ENCODE results near the gene ZP3. TPM values are rescaled to one million over a fixed set of nuclear protein-coding genes. Genes with fewer than 3 reads are reported as not detected.
"Not testable (repeated sequence)": the region's sequence is repeated elsewhere in the genome, so short reads cannot be mapped to it uniquely, and the experiment has no call there.

ZP3 gene
- total and polyA plus RNA-seq, 10 of the 15 experiments (the other 5 are each of a cell fraction or from before 2014, with no cell fraction given) = 0.39 to 5.1 (median 2.5) TPM

DNA sequence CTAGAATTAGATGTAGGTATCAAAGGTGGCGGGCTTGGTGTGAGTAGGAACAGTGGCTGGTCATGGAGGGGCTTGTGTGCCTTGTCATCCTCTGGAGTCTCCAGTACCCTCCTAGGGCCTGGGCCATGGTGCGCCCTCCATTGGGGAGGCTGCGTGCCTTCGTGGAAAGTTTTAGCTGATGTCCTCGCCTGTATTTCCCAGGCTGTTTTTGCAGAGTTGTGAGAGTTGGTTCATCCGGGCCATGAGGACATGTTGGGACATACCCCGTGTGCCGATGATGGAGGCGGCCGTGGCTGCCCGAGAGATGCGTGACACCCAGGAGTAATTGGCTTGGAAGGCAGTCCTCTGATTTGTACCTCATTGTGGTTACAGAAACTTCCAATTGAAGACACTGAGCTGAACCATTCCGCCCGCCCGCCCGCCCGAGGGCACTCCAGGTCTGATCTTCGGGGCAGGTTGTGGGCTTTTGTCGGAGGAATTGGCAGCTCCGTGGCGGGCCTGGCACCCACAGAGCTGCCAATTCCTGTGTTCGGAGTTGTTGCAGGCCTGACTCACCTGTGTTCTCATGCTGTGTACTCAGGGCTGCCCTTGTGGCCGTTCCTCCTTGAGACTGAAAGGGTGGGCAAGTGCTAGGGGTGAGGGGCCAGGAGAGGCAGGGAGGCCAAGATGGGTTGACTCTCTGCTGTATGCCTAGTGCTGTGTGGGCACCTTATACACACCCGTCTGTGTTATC, 52.2 kb downstream of the ZP3 start:
- H3K27ac ChIP-seq (ENCODE audit: control insufficient read depth, insufficient read depth); SMC1A ChIA-PET (ENCODE audit: uncharacterized antibody, unreplicated experiment); H3K9ac ChIP-seq (ENCODE audit: control insufficient read depth, insufficient read depth, low read length); ATAC-seq; H3K4me3 ChIP-seq; H3K27me3 ChIP-seq (replicated peaks in 1 of 2; ENCODE audit: control insufficient read depth in 2 of 2, insufficient read depth in 2 of 2, low read length in 1 of 2); intact Hi-C loops (cut with micrococcal nuclease; ENCODE audit: unreplicated experiment); H3K4me1 ChIP-seq (ENCODE audit: control insufficient read depth, insufficient read depth, low read length); H2AFZ ChIP-seq (ENCODE audit: control insufficient read depth, low read depth, low read length); in situ Hi-C loops (cut with MboI); RAD21 ChIA-PET (ENCODE audit: unreplicated experiment); H3K9me3 ChIP-seq (replicated peaks; ENCODE audit: control insufficient read depth, insufficient read depth, low read length); H3K4me2 ChIP-seq (ENCODE audit: control insufficient read depth, insufficient read depth); H3K79me2 ChIP-seq (ENCODE audit: control insufficient read depth, insufficient read depth, low read length); BruUV-seq (replicated peaks); POLR2A ChIA-PET; H3K36me3 ChIP-seq (ENCODE audit: control insufficient read depth in 2 of 2, insufficient read depth in 2 of 2, low read length in 1 of 2); FAIRE-seq; CTCF ChIA-PET; DNase-seq (ENCODE audit: low read depth, low spot score); H4K20me1 ChIP-seq (ENCODE audit: control insufficient read depth, insufficient read depth): not testable (repeated sequence)
- 97% methylated on average over 20 of the region's 24 CpGs for WGBS (ENCODE audit: insufficient coverage, insufficient replicate concordance, low lambda C conversion rate, missing lambda C conversion rate)

DNA sequence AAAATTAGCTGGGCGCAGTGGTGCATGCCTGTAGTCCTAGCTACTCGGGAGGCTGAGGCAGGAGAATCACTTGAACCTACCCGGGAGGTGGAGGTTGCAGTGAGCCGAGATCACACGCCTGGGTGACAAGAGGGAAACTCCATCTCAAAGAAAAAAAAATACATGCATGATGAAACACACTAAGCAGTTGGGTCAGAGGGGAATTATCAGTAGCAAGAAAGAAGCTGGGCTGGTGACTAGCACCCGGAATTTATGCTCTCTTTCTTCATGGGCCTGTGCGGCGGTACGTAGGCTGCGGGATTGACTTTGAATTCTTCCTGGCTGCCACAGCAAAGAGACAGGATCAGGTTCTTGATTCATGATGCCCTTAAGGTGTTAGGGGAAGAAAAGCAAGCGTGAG, 54.9 kb downstream of the ZP3 start:
- ATAC-seq = peak; percentile 83
- CTCF ChIA-PET; FAIRE-seq; H3K4me3 ChIP-seq; intact Hi-C loops (cut with micrococcal nuclease; ENCODE audit: unreplicated experiment); H4K20me1 ChIP-seq (ENCODE audit: control insufficient read depth, insufficient read depth); DNase-seq (ENCODE audit: low read depth, low spot score); H3K36me3 ChIP-seq (ENCODE audit: control insufficient read depth in 2 of 2, insufficient read depth in 2 of 2, low read length in 1 of 2); H3K4me2 ChIP-seq (ENCODE audit: control insufficient read depth, insufficient read depth); BruUV-seq (replicated peaks); H2AFZ ChIP-seq (ENCODE audit: control insufficient read depth, low read depth, low read length); POLR2A ChIA-PET; H3K4me1 ChIP-seq (ENCODE audit: control insufficient read depth, insufficient read depth, low read length); H3K9ac ChIP-seq (ENCODE audit: control insufficient read depth, insufficient read depth, low read length); SMC1A ChIA-PET (ENCODE audit: uncharacterized antibody, unreplicated experiment); H3K27me3 ChIP-seq (replicated peaks in 1 of 2; ENCODE audit: control insufficient read depth in 2 of 2, insufficient read depth in 2 of 2, low read length in 1 of 2); H3K79me2 ChIP-seq (ENCODE audit: control insufficient read depth, insufficient read depth, low read length); RAD21 ChIA-PET (ENCODE audit: unreplicated experiment); H3K9me3 ChIP-seq (replicated peaks; ENCODE audit: control insufficient read depth, insufficient read depth, low read length); in situ Hi-C loops (cut with MboI): not testable (repeated sequence)
- H3K27ac ChIP-seq (ENCODE audit: control insufficient read depth, insufficient read depth) = 0 out of 2 replicates have a peak overlapping the region, but pooled peaks have one; percentile 11
- 14% methylated on average over 11 of the region's 11 CpGs for WGBS (ENCODE audit: insufficient coverage, insufficient replicate concordance, low lambda C conversion rate, missing lambda C conversion rate)

DNA sequence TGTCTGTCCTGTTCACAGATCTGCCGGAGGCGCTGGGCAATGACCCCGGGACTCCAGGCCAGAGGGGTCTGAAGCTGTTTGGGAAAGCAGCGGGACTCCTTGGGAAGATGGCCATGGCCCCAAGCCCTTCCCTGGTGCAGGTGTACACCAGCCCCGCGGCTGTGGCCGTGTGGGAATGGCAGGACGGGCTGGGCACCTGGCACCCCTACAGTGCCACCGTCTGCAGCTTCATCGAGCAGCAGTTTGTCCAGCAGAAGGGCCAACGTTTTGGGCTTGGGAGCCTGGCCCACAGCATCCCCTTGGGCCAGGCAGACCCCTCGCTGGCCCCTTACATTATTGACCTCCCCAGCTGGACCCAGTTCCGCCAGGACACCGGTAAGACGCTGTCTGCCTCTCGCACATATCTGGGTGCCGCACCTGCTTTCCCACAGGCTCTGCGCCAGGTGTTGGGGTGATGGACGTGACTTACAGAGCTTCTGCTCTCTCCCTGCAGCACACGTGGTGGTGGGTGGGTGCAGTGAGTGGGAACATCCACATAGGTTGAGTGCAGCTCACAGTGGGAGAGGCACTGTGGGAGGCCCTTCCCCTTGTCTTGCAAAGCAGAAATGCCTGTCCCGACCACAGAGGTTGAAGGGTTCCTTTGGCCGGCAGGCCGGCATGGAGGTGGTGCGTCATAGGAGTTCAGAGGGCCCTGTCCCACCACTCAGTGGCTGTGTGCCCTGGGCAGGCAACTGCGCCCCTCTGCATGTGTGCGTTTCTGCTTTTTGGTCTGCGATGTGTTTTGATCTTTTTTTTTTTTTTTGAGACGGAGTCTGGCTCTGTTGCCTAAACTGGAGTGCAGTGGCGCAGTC, 55.9 kb downstream of the ZP3 start:
- H3K4me3 ChIP-seq; SMC1A ChIA-PET (ENCODE audit: uncharacterized antibody, unreplicated experiment); H2AFZ ChIP-seq (ENCODE audit: control insufficient read depth, low read depth, low read length); H3K9ac ChIP-seq (ENCODE audit: control insufficient read depth, insufficient read depth, low read length); BruUV-seq (replicated peaks); H3K36me3 ChIP-seq (ENCODE audit: control insufficient read depth in 2 of 2, insufficient read depth in 2 of 2, low read length in 1 of 2); ATAC-seq; H3K9me3 ChIP-seq (replicated peaks; ENCODE audit: control insufficient read depth, insufficient read depth, low read length); in situ Hi-C loops (cut with MboI); H3K4me1 ChIP-seq (ENCODE audit: control insufficient read depth, insufficient read depth, low read length); H3K27ac ChIP-seq (ENCODE audit: control insufficient read depth, insufficient read depth); RAD21 ChIA-PET (ENCODE audit: unreplicated experiment); H3K27me3 ChIP-seq (replicated peaks in 1 of 2; ENCODE audit: control insufficient read depth in 2 of 2, insufficient read depth in 2 of 2, low read length in 1 of 2); H3K79me2 ChIP-seq (ENCODE audit: control insufficient read depth, insufficient read depth, low read length); H3K4me2 ChIP-seq (ENCODE audit: control insufficient read depth, insufficient read depth); H4K20me1 ChIP-seq (ENCODE audit: control insufficient read depth, insufficient read depth); intact Hi-C loops (cut with micrococcal nuclease; ENCODE audit: unreplicated experiment); POLR2A ChIA-PET; DNase-seq (ENCODE audit: low read depth, low spot score); FAIRE-seq; CTCF ChIA-PET: not testable (repeated sequence)
- WGBS (ENCODE audit: insufficient coverage, insufficient replicate concordance, low lambda C conversion rate, missing lambda C conversion rate) = 93% methylated on average over 23 of the region's 29 CpGs

DNA sequence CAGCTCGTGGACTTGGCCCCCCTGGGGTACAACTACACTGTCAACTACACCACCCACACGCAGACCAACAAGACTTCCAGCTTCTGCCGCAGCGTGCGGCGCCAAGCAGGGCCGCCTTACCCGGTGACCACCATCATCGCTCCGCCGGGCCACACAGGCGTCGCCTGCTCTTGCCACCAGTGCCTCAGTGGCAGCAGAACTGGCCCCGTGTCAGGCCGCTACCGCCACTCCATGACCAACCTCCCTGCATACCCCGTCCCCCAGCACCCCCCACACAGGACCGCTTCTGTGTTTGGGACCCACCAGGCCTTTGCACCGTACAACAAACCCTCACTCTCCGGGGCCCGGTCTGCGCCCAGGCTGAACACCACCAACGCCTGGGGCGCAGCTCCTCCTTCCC, 57.9 kb downstream of the ZP3 start:
- H4K20me1 ChIP-seq (ENCODE audit: control insufficient read depth, insufficient read depth); H2AFZ ChIP-seq (ENCODE audit: control insufficient read depth, low read depth, low read length); POLR2A ChIA-PET; H3K27me3 ChIP-seq (replicated peaks in 1 of 2; ENCODE audit: control insufficient read depth in 2 of 2, insufficient read depth in 2 of 2, low read length in 1 of 2); H3K4me3 ChIP-seq; H3K9me3 ChIP-seq (replicated peaks; ENCODE audit: control insufficient read depth, insufficient read depth, low read length); BruUV-seq (replicated peaks); H3K36me3 ChIP-seq (ENCODE audit: control insufficient read depth in 2 of 2, insufficient read depth in 2 of 2, low read length in 1 of 2); CTCF ChIA-PET; ATAC-seq; SMC1A ChIA-PET (ENCODE audit: uncharacterized antibody, unreplicated experiment); H3K27ac ChIP-seq (ENCODE audit: control insufficient read depth, insufficient read depth); H3K4me2 ChIP-seq (ENCODE audit: control insufficient read depth, insufficient read depth); H3K4me1 ChIP-seq (ENCODE audit: control insufficient read depth, insufficient read depth, low read length); DNase-seq (ENCODE audit: low read depth, low spot score); H3K9ac ChIP-seq (ENCODE audit: control insufficient read depth, insufficient read depth, low read length); FAIRE-seq; H3K79me2 ChIP-seq (ENCODE audit: control insufficient read depth, insufficient read depth, low read length); intact Hi-C loops (cut with micrococcal nuclease; ENCODE audit: unreplicated experiment); RAD21 ChIA-PET (ENCODE audit: unreplicated experiment); in situ Hi-C loops (cut with MboI): not testable (repeated sequence)
- WGBS (ENCODE audit: insufficient coverage, insufficient replicate concordance, low lambda C conversion rate, missing lambda C conversion rate) = 93% methylated on average over 22 of the region's 24 CpGs

Data from GM12878 (cell line).